Stimulated activated memory B cell treated with anti-CD40 and anti-IgM and Interleukin-4, amounts not matched to agents 10 μg/mL and 1 μg/mL and 100 μg/mL, for 72 hours (primary cell): ENCODE measurements around the gene GPN2.
A peak's percentile ranks its signal among the peaks of the same experiment; 100 is the strongest.
"Not testable (repeated sequence)": the region's sequence is repeated elsewhere in the genome, so short reads cannot be mapped to it uniquely, and the experiment has no call there.

ENCODE experiments used
- ATAC-seq: fragments of 150-1000 bp; cut with Tn5 transposase; 2 replicates; pipeline ENCODE4 v1.10.0; 2021
- H3K27ac Mint-ChIP-seq: one replicate; pipeline ENCODE4 v1.8.0; 2022; ENCODE audit warnings: mild to moderate bottlenecking, mixed read lengths
- H3K27me3 Mint-ChIP-seq: one replicate; pipeline ENCODE4 v1.8.0; 2022; ENCODE audit warnings: mixed read lengths
- H3K36me3 Mint-ChIP-seq: one replicate; pipeline ENCODE4 v1.8.0; 2022; ENCODE audit warnings: mixed read lengths
- H3K4me1 Mint-ChIP-seq: one replicate; pipeline ENCODE4 v1.8.0; 2022; ENCODE audit warnings: mixed read lengths
- H3K4me3 Mint-ChIP-seq: one replicate; pipeline ENCODE4 v1.8.0; 2022; ENCODE audit warnings: mild to moderate bottlenecking, moderate library complexity, mixed read lengths
- H3K9me3 Mint-ChIP-seq: one replicate; pipeline ENCODE4 v1.8.0; 2022; ENCODE audit warnings: mixed read lengths

The GPN2 gene

DNA sequence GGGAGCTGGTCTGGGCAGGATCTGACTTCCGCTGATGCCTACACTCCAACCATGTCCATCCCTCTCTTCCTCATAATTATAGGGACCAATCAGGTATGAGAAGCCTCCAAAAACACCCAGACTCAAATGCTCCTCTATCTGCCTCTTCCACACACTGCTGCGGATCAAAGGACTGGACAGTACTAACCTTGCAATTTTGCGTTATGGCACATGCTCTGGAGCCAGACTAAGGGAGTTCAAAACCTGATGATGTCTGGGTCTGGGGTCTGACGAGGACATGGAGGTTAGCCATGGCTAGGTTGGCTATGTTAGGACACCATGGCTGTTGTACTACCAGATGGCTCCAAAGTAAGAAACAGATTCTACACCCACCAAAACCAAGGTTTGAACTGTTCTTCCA lies 10.3 kb downstream of the GPN2 start:
- Mint-ChIP-seq H3K4me3 (no peak overlapping the region), H3K4me1 (no peaks in the 10 kb centered on the region), H3K27me3 (no peaks in the 10 kb centered on the region), H3K27ac (no peak overlapping the region), H3K9me3 (no peaks in the 10 kb centered on the region), H3K36me3 (peaks cover 50% of the 10 kb centered on the region)
- ATAC-seq: no peak

DNA sequence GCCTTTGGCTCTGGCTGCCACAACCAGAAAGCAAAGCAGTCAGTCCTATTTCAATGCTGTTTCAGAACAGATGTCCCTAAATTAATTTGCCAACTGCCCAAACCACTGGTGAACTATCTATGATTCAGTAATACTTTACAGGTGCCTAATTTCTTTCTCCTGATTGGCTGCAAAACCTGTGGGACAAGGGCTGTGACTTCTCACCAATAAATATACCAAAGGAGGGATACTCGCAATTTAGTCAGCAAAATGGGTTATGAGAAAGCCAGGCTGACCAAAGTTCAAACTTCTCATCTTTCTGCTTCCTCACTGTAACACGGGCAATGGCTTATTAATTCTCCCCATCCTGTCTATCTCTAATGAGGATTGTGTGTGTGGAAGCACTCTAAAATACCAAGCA lies 12.8 kb downstream of the GPN2 start:
- no peaks in the 10 kb centered on the region for H3K27me3 Mint-ChIP-seq
- no peaks in the 10 kb centered on the region for H3K9me3 Mint-ChIP-seq
- H3K4me1 Mint-ChIP-seq: no peaks in the 10 kb centered on the region
- no peak for ATAC-seq
- H3K27ac Mint-ChIP-seq: no peak overlapping the region
- no peak overlapping the region for H3K4me3 Mint-ChIP-seq
- H3K36me3 Mint-ChIP-seq: peaks cover 29% of the 10 kb centered on the region

DNA sequence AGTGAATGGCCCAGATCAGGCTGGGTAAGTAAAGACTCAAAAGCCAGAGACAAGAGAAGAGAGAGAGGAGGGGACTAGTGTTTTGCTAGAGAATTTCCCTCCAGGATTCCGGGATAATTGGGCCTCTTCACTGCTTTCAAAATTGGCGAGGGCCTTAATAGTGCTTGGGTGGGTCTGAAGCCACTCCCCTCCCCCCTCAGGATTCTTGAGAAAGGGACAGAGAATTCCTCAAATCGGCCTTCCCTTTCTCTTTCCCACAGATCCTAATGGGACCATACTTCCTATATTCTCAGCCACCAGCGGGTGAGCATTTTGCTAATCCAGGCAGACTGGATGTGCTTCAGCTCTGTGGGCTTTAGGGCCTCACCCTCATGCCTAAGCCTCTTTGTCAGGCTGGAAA lies 15.2 kb downstream of the GPN2 start:
- ATAC-seq: no peak
- Mint-ChIP-seq H3K27ac (no peak overlapping the region), H3K9me3 (no peaks in the 10 kb centered on the region), H3K4me1 (no peaks in the 10 kb centered on the region), H3K27me3 (no peaks in the 10 kb centered on the region), H3K36me3 (peaks cover 23% of the 10 kb centered on the region), H3K4me3 (no peak overlapping the region)

DNA sequence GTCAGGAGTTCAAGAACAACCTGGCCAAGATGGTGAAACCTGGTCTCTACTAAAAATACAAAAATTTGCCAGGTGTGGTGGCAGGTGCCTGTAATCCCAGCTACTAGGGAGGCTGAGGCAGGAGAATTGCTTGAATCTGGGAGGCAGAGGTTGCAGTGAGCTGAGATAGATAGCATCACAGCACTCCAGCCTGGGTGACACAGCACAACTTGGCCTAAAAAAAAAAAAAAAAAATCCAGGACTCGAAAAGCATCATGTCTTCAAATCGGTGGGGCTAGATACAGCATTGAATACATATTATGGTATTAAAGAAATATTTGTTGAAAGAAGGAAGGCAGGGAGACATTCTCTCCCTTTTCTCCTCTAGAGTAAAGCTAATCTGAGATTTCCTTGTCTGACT lies 17.0 kb downstream of the GPN2 start:
- not testable (repeated sequence) for H3K9me3 Mint-ChIP-seq, H3K4me1 Mint-ChIP-seq, H3K4me3 Mint-ChIP-seq, ATAC-seq, H3K27ac Mint-ChIP-seq, H3K27me3 Mint-ChIP-seq
- H3K36me3 Mint-ChIP-seq: peaks cover 10% of the 10 kb centered on the region

DNA sequence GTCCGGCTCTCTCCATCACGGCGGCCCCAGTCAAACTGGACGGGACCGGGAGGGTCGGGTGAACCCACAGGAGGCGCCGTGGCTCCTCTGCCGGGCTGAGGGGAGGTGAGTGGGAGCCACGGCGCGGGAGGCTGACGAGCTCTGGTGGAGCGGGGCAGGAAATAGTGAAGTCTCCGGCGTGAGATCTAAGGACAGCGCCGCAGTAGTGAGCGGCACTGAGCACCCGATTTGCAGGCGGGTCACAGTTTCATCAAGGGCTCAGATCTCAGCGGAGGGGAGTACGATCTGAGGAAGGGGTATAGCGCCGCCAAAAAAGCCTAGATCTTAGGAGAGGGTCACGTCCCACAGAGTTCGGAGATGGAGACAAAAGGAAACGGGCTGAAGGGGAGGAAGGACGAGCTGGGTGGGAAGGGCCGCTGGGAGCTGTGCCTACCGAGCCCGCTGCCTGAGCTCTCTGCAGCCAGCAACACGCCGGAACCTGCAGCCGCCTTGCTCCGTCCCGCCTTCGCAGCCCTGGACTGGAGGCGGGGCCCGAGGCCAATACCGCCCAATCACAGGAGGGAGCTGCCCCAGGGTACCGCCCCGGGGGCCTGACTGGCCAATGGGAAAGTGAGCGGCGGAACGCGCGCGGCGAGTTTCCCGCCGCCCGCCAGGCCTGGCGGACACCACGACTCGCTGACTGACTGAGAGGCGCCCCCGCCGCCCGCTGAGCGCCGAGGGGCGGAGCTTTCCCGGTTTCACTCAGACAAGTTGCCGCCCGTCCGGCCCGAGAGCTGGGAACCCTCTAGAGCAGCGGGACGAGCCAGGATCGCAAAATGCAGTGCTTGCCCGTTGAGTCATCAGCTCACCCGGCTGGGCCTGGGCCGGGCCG lies 25.2 kb downstream of the GPN2 start:
- ATAC-seq: peak; percentile 98
- no peaks in the 10 kb centered on the region for H3K27me3 Mint-ChIP-seq
- peak overlapping the region; percentile 92 for H3K4me3 Mint-ChIP-seq
- H3K27ac Mint-ChIP-seq: peak overlapping the region; percentile 91
- H3K9me3 Mint-ChIP-seq: no peaks in the 10 kb centered on the region
- H3K4me1 Mint-ChIP-seq: peaks cover 33% of the 10 kb centered on the region
- no peaks in the 10 kb centered on the region for H3K36me3 Mint-ChIP-seq

DNA sequence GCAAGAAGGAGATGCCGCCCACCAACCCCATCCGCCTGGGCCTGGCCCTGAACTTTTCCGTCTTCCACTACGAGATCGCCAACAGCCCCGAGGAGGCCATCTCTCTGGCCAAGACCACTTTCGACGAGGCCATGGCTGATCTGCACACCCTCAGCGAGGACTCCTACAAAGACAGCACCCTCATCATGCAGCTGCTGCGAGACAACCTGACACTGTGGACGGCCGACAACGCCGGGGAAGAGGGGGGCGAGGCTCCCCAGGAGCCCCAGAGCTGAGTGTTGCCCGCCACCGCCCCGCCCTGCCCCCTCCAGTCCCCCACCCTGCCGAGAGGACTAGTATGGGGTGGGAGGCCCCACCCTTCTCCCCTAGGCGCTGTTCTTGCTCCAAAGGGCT lies 26.4 kb downstream of the GPN2 start:
- Mint-ChIP-seq H3K9me3 (no peaks in the 10 kb centered on the region), H3K4me3 (peak overlapping the region; percentile 92), H3K27me3 (no peaks in the 10 kb centered on the region), H3K27ac (peak overlapping the region; percentile 91), H3K4me1 (peaks cover 33% of the 10 kb centered on the region), H3K36me3 (no peaks in the 10 kb centered on the region)
- no peak for ATAC-seq

DNA sequence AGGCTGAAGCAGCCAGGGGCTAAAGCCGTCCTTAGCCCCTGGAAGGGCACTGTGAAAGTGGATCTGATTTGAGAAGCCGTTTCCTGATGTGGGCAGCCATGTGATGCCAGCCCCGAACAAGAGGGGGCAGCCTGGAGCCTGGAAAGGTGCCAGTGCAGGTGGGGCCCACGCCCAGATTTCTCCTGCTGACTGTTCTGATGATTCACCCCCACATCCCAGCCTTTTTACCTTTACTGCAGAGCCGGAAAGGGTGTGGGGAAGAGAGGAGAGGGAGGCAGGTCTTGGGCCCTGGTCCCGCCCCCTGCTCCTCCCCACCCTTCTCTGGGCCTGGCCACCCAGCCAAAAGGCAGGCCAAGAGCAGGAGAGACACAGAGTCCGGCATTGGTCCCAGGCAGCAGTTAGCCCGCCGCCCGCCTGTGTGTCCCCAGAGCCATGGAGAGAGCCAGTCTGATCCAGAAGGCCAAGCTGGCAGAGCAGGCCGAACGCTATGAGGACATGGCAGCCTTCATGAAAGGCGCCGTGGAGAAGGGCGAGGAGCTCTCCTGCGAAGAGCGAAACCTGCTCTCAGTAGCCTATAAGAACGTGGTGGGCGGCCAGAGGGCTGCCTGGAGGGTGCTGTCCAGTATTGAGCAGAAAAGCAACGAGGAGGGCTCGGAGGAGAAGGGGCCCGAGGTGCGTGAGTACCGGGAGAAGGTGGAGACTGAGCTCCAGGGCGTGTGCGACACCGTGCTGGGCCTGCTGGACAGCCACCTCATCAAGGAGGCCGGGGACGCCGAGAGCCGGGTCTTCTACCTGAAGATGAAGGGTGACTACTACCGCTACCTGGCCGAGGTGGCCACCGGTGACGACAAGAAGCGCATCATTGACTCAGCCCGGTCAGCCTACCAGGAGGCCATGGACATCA lies 27.1 kb downstream of the GPN2 start, which contains the start of gene SFN:
Gene SFN (plus strand): TSS at position 369 of the 904 bp plus-strand sequence. CDS start 64 bp downstream, at position 433.
- Mint-ChIP-seq H3K4me1 (peaks cover 33% of the 10 kb centered on the region), H3K4me3 (peak within 1 kb of the TSS; percentile 92), H3K27me3 (no peaks in the 10 kb centered on the region), H3K9me3 (no peaks in the 10 kb centered on the region), H3K27ac (peak within 1 kb of the TSS; percentile 91), H3K36me3 (no peaks in the 10 kb centered on the region)
- ATAC-seq: no peak

DNA sequence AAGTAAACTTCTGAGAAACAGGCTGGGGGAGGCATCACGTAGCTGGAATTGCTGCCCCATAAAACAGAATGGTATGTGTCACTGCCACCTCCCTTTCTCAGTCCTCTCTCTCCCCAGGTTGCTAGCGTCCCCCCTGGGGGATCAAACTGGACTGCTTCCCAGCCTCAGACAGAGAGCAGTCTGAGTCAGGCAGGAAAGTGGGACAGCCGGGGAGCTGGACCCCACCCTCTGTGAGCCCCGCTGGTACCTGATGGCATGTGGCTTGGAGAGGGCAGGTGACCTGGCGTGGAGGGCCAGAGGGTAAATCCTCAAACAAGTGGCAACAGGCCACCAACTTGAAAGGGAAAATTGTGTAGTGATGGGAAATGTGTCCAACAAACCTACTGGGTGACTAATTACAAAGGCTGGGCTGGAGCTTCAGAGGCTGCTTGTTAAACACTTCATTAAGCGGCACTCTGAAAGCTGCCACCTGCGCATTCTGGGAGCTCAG lies 28.1 kb downstream of the GPN2 start:
- H3K4me1 Mint-ChIP-seq: peaks cover 33% of the 10 kb centered on the region
- H3K4me3 Mint-ChIP-seq: peak overlapping the region; percentile 24
- no peak for ATAC-seq
- H3K36me3 Mint-ChIP-seq: peaks cover 4% of the 10 kb centered on the region
- no peaks in the 10 kb centered on the region for H3K27me3 Mint-ChIP-seq
- no peaks in the 10 kb centered on the region for H3K9me3 Mint-ChIP-seq
- peak overlapping the region; percentile 69 for H3K27ac Mint-ChIP-seq

DNA sequence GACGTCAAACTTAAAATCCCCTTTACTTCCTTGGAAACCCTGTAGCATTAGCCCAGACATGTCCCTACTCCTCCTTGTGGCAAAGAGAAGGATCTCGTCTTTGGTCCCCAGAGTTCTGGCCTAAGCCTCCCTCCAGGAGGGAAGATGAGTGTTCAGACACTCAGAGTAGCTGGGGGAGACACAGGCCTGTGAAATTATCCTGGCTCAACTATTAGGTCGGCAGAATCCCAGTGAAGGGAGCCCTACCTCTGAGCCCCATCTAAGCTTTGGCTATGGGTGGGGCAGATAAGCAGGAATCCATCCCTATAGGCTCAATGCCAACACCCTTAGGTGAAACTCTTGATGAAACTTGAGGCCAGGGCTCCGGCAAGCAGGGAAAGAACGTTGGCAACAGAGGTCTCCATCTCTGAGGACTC lies 28.8 kb downstream of the GPN2 start:
- H3K27me3 Mint-ChIP-seq: no peaks in the 10 kb centered on the region

DNA sequence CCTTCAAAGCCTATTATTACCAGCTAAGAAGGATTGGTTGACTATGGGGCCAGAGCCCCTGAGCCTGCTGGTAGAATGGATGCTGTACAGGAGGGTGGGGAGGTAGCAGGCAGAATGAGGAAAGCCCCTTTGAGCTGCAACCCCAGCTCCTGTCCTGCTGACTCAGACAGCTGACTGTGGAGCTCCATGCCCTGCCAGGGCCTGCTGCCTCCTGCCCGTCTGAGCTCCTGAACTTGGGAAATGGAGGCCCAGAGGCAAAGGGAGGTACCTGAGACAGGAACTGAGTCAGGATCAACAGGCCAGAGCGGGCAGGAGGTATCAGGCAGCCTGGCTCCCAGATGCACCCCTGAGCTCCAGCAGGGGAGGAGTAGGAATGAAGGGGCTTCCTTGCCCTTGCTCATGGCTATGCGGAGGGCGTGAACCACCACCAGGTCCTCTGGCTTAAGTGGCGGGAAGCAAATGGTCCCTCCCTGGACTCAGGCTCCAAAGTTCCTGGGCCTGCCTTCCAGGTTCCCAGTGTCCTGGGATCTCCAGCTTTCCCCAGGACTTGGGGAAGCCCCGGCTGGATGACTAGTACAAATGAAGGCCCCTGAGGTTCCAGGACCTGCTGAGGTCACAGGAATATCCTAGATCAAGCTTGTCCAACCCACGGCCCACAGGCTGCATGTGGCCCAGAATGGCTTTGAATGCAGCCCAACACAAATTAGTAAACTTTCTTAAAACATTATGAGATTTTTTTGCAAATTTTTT lies 31.0 kb downstream of the GPN2 start:
- Mint-ChIP-seq H3K36me3 (peaks cover 24% of the 10 kb centered on the region), H3K4me3 (no peak overlapping the region), H3K27me3 (no peaks in the 10 kb centered on the region), H3K27ac (no peak overlapping the region), H3K4me1 (peaks cover 23% of the 10 kb centered on the region), H3K9me3 (no peaks in the 10 kb centered on the region)
- no peak for ATAC-seq

More for the DNA sequence above, 28.8 kb downstream of the GPN2 start:
- no peak overlapping the region for H3K4me3 Mint-ChIP-seq
- H3K9me3 Mint-ChIP-seq: no peaks in the 10 kb centered on the region
- H3K27ac Mint-ChIP-seq: peak overlapping the region; percentile 69
- H3K36me3 Mint-ChIP-seq: peaks cover 10% of the 10 kb centered on the region
- H3K4me1 Mint-ChIP-seq: peaks cover 33% of the 10 kb centered on the region
- ATAC-seq: no peak

DNA sequence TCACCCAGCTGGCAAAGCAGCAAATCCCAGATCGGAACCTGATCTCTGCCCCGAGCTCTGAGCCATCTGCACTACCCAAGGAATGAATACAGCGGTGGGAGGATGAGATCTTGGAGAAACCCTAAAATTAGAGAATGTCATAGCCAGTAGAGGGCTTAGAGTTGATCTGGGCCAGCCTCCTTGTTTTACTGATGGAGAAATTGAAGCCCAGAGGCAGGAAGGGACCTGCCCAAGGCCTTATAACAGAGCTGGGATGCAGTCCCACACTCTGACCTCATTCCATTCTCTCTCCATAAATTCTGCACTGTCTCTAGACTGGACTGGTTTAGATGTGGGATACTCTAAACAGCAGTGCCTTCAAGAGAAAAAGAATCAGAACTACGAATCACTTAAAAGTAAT lies 31.9 kb downstream of the GPN2 start:
- peaks cover 30% of the 10 kb centered on the region for H3K36me3 Mint-ChIP-seq
- H3K27ac Mint-ChIP-seq: no peak overlapping the region
- H3K27me3 Mint-ChIP-seq: no peaks in the 10 kb centered on the region
- no peak overlapping the region for H3K4me3 Mint-ChIP-seq
- ATAC-seq: no peak
- H3K9me3 Mint-ChIP-seq: no peaks in the 10 kb centered on the region
- peaks cover 14% of the 10 kb centered on the region for H3K4me1 Mint-ChIP-seq

DNA sequence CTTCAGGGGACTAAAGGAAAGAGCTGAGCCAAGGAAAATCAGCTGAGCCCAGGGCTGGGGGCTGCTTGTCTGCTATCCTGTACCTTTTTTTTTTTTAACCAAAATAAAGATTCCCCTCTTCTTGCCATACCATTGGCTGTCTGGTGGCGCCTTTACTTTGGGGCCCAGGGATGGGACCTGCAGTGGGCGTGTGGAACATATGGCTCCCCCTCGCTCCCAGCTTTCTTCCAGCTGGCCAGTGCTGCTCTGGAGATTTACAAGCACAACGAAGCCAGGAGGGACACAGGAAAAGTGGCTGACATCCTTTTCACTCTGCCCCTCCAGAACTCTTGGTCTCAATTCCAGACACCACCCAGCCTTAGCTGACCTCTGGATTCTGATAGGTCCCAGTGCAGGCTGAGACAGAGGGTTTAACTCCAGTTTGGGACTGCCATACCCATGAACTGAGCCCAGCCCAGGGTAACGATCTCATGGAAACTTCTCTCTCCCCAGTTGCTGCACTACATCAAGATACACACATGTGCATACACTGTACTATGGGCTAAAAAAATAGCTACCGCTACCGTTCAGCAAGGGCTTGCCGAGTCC lies 32.5 kb downstream of the GPN2 start:
- H3K9me3 Mint-ChIP-seq: no peaks in the 10 kb centered on the region
- peaks cover 8% of the 10 kb centered on the region for H3K4me1 Mint-ChIP-seq
- H3K27ac Mint-ChIP-seq: no peak overlapping the region
- ATAC-seq: no peak
- no peak overlapping the region for H3K4me3 Mint-ChIP-seq
- peaks cover 36% of the 10 kb centered on the region for H3K36me3 Mint-ChIP-seq
- no peaks in the 10 kb centered on the region for H3K27me3 Mint-ChIP-seq

DNA sequence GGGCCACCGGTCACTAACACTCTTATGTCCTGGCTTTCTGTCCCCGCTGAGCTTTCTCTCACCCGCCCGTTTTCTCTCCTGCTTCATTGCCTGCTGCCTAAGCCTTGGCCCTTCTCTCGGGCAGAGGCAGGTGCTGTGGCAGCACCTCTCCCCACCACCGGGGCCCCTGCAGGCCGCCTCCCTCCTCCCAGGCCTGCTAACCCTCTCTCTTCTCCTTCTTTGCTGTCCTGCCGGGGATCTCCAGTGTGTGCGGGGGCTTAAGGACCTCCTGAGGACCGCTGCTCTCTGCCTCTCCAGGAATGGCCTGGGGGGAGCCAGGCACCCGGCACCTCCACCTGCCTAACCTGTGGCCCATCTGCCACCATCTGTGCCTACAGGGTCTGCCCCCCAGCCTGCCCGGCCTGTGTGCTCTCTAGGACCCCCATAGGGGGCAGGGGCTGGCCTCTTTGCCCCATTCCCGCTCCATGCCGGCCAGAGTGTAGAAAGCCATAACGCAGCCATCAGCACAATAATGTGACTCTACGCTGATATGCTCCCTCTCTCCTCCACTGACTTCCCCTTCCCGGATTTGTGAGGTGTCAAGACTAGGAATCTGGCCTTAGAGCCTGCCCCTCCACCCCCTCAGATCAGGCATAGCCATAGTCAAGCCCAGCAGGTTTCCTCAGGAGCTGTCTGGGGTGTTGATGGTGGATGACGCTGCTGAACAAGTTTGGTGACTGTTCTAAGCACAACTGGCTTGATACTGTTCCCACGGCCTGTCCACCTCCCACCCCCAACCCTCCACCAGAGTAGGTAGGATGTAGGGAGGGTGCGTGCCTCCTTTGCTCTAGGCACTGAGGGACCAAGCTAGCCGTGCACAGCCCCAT lies 33.2 kb downstream of the GPN2 start:
- H3K4me3 Mint-ChIP-seq: no peak overlapping the region
- H3K27ac Mint-ChIP-seq: no peak overlapping the region
- peaks cover 43% of the 10 kb centered on the region for H3K36me3 Mint-ChIP-seq
- no peaks in the 10 kb centered on the region for H3K9me3 Mint-ChIP-seq
- ATAC-seq: no peak
- H3K27me3 Mint-ChIP-seq: no peaks in the 10 kb centered on the region
- peaks cover 2% of the 10 kb centered on the region for H3K4me1 Mint-ChIP-seq

DNA sequence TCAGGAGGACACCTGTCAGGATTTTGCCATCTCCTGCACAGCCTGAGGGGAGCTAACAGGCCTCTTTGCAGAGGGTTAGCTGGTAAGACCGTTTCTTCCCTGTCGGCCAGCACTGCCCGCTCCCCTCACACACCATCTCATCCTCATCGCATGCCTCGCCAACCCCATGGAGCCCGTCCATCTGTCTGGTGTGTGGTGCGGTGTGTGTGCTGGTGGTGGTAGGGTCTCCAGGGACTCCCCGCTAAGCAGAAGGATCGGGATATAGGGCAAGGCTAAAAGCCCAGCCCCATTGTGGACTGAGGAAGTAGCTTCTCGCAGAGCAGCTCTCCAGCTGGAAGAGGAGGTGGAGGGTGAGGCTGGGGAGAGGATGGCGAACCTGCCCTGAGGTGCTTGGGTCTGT lies 33.9 kb downstream of the GPN2 start:
- Mint-ChIP-seq H3K27me3 (no peaks in the 10 kb centered on the region), H3K36me3 (peaks cover 50% of the 10 kb centered on the region), H3K4me3 (no peak overlapping the region), H3K9me3 (no peaks in the 10 kb centered on the region), H3K4me1 (no peaks in the 10 kb centered on the region), H3K27ac (no peak overlapping the region)
- ATAC-seq: no peak
